Measurements from ENCODE around the gene RAD54L.

GRCh38 chr1:46203738-46204405 is 43.7 kb upstream of the RAD54L start:
- TF ChIP-seq FOXK2 (IDR thresholded peaks at IDR 0.05), result no peak
- TF ChIP-seq BHLHE40 (IDR thresholded peaks at IDR 0.05; ENCODE audit: borderline replicate concordance), result no peak
- TF ChIP-seq FOXM1 (IDR thresholded peaks at IDR 0.05; ENCODE audit: borderline replicate concordance), result no peak
- no peak for TF ChIP-seq SUZ12 (IDR thresholded peaks at IDR 0.05)
- no peak for TF ChIP-seq TARDBP (IDR thresholded peaks at IDR 0.05)
- no peak for TF ChIP-seq ZNF384 (IDR thresholded peaks at IDR 0.05)
- no peak for TF ChIP-seq SP1 (IDR thresholded peaks at IDR 0.05)
- TF ChIP-seq FOXA1 (IDR thresholded peaks at IDR 0.05), result no peak

Data from HEK293T (cell line).